ENCODE results near the gene NDUFB10.

DNA sequence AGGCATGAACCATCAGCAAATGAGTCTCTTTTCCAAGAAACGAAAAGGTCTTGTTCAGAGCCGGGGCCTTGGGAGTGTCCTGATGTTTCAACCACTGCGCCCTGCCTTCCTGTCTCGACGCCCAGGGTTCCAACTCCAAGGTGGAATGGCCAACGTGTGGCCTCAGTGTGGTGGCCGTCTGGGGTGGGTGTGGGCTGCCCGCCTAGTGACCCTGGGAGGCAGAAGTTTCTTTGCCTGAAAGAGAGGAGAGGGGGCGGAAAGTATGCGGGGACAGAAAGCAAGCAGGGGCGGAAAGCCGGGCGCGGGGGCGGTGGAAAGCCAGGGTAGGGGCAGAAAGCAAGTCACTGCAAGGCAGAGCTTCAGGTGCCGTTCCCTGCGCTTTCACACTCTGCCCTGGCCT, 20.4 kb upstream of the NDUFB10 start:
- TF ChIP-seq POLR2A (IDR thresholded peaks at IDR 0.05; ENCODE audit: low read depth, low read length) (no peak), TAF1 (IDR thresholded peaks at IDR 0.05; ENCODE audit: borderline replicate concordance, low read depth, low read length) (no peak)
